Measurements from ENCODE around the gene NRDC.

DNA sequence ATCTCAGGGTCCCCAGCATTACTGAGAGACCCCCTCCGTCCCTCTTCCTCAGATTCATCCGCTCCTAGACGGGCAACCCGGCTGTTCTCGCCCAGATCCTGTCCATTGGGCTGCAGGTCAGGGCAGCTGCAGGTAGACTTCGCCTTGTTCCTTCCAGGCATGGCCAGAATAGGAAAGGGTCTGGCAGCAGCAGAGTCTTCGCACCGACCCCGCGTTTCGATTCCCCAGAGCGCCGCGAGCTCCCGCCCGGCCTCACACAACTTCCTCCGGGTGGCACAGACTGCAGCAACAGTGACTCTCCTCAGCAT, 265 bp downstream of the NRDC start:
- no peak for TF ChIP-seq CTCF (IDR thresholded peaks at IDR 0.05)
- TF ChIP-seq POLR2A (IDR thresholded peaks at IDR 0.05) = no peak
- TF ChIP-seq POLR2AphosphoS5 (IDR thresholded peaks at IDR 0.05) = no peak

Data from sigmoid colon (tissue), 4 donors.